NCI-H1694 (cell line): ENCODE measurements around the gene RPN2.

Experiments
- DNase-seq: peaks from one replicate; lab custom pipeline; 2025; lab: John Stamatoyannopoulos, UW

Gene RPN2

DNA sequence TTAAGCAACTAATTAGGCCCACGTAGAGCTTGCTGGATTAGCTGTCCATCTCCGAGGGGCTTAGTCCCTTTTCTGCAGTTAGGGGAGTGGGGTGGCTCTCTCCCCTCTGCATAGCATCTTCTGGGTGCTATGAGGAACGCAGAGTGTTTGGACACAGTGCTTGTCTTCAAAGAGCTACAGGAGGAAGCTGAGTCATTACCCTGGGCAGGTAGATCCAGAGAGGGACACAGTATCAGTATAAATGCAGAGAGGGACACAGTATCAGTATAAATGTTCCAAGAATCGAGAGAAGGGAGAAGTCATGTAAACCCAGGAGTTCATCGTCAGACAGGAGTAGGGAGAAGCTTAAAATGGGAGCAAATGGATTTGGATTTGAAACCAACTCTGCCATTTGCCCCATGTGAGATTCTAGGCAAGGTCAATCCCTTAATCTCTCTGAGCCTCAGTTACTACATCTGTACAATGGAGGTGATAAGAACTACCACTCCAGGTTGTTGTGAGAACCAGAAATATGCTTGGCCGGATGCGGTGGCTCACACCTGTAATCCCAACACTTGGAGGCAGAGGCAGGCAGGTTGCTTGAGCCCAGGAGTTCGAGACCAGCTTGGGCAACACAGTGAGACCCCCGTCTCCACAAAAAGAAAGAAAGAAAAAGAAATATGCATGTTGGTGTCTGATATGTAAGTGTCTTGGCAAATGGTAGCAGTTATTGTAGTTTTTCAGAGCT lies 88.0 kb downstream of the RPN2 start:
- no peak for DNase-seq

DNA sequence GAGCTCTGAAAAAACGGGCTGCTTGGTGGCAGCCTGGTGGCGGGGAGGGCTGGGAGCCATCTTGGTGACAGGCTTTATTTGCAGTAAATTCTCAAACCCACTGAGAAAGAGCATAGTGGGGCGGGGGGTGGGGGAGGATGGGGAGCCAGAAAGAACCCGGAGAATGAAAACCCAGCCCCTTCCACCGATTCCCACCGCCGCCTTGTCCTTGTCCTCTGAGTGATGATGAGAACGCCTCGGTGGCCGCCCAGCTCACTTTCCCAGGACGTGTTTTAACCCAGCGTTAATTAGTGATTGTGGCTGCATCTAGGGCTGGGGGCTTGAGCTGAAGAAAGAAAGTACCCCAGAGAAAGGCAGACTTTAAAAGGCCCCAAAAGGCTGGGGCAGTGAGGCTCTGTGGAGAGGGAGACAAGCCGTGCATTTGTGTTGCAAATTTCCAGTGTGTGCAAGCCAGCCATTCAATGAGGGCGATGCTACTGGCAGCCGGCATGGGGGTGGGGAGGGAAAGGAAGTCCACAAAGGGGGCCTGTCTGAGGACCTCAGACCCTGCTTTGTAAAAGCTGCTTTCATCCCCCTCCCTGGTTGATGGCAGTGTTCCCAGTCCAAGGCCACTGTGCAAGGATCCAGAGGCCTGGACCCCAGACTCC lies 88.7 kb downstream of the RPN2 start:
- DNase-seq, result no peak

DNA sequence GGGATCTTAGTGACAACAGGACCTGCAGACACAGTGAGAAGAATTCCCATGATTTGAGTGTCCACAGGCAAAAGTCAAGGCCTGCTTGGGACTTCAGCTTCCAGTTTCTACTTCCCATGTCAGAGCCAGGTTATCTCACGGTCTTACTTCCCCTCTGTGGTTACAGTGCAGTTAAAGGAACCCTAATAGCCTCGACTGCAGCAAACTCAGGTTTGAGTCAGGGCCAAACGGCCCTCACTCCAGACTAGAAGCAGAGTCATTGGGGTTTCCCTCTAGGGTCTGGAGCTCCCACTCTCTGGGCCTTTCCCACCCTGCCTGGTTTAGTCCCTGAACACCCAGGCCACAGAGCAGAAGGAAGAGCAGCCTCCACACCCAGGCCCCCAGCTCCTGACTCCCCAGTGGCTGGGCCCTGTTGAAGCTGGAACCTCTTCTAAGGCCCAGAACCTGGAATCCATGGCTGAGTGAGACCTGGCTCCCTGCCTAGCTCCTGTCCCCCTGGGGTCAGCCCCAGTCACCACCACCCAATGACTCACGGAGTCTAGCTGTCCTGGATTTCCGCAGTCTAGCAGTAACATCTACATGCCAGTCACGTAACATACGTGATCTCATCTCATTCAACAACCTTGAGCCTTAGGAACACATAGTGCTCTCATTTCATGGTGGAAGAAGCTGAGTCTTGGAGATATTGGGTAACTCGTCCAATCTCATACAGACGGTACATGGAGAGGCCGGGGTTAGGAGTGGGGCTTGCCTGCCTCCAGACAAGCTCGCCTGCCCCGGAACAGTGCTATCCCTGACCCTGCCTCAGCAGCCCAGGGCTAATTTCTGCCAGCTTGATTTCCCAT lies 91.7 kb downstream of the RPN2 start:
- DNase-seq, result no peak

DNA sequence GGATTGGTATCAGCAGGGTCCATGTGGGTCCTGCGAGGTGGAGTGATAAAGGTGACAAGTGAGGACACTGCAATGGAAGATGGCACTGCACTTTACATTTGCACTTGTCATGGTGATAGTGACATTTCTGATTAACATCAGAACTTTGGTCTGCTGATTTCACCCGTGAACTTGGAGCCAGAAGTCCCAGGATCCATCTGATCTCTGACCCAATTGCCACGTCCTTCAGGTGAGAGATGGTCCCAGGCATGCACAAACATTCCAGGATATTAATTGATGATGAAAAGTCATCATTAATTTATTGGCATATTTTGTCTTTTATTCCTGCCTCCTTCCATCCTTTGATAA lies 92.3 kb downstream of the RPN2 start:
- no peak for DNase-seq

DNA sequence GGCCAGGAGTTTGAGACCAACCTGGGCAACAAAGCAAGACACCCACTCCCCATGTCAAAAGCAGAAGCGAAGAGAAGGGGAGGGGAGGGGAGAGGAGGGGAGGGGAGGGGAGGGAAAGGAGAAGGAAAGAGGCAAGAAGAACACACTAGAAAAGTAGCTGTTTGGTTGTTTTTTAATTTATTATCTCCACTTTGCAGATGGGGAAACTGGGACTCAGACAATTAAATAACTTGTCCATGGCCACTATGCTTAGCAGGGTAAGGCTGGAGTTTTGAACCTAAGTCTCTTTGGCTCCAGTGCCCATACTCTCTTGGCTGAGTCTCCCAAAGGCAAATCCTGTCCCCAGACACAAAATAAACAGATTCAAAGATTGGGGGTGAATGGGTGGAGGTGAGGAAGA lies 94.9 kb downstream of the RPN2 start:
- DNase-seq, result no peak

DNA sequence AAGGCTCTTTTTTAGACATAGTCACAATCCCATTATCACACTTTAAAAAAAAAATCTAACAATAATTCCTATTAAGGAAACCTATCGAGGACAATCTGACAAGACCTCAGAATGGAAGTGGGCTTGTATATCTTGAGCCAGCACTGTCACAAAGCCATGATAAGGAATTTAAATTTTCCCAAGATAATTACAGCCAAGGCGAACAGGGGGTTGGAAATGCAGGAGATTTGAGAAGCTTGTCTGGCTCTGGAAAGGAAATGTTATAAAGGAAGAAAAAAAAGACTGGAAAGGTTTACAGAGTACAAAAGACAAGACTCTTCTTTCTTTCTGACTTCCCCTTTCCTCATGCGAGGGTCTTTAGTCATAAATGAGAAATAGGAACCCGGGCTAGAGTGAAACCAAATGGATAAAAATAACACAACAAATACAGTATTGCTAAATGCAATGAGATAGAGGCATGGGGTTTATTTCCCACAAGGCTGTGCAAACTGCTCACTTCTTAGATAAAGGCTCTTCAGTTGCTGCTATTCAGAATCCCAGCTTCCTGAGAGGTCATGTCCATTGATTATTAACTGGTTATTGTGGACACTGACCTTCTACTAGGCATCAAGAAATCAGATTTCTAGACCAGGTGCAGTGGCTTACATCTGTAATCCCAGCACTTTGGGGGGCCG lies 95.9 kb downstream of the RPN2 start:
- DNase-seq, result no peak

DNA sequence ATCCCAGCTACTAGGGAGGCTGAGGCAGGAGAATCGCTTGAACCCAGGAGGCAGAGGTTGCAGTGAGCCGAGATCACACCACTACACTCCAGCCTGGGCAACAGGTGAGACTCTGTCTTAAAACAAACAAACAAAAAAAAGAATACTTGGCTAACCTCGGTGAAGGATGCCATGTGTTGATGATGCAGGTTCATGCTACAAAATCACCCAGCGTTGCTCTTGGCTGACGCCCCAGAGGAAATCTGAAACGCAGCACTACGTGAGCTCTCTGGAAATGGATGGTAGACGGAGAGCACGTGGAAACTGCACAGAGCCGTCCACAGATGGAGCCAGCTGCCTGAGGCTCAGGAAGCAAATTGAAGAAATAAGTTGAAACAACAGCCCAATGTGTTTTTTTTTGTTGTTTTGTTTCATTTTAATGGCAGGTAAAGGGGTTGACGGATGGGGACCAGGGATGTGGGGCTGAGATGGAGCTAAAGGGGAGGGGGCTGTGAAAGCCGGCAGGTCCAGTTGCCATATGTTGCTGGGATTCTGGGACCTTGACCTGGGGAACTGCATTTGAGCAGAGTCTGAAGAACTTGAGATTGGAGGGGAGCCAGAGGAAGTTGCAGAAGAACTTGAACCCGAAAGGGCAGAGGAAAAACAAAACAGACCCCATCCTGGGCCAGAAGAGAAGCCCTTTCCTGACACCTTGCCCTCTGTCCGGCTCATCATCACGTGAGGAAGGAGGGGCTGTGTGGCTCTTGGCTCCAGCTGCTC lies 97.5 kb downstream of the RPN2 start:
- DNase-seq, result peak; percentile 53

DNA sequence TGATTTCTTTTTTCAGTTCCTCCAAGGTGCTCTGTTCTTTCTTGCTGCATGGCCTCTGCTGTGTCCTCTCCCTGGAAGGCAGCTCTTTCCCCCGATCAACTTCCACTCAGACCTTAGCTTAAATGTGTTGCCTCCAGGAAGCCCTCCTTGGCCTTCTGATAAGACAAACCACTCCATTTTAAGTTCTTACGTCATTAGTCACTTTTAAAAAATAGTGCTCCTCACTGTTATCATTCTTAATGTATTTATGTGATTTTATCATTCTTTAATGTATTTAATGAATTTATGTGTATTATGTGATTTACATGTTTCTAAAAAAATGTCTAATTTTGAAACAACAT lies 98.1 kb downstream of the RPN2 start:
- no peak for DNase-seq

DNA sequence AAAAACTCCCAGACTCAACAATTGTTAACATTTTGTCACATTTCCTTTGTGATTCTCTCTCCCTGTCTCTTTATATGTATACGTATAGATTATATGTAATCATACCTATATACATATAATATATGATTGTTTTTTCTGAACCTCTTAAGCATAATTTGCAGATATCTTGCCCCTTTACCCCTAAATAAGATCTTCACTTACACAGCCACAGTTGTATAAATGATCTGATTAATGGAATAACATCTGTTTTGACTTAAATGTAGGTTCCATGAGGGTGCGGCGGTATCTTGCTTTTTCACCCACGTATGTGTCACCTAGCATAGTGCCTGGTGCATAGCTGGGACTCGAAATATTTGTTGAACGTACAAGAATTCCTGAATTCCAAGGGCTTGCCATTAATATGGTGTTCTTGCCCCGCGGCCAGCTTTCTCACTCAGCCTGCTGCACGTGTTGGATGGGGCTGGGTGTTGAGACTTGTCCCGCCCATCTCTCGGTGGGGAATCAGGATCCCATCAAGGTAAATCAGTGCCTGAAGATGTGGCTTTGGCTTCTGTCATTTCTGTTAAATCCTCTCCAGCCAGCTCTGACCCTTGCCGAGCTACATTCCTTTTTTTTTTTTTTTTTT lies 99.9 kb downstream of the RPN2 start:
- no peak for DNase-seq

DNA sequence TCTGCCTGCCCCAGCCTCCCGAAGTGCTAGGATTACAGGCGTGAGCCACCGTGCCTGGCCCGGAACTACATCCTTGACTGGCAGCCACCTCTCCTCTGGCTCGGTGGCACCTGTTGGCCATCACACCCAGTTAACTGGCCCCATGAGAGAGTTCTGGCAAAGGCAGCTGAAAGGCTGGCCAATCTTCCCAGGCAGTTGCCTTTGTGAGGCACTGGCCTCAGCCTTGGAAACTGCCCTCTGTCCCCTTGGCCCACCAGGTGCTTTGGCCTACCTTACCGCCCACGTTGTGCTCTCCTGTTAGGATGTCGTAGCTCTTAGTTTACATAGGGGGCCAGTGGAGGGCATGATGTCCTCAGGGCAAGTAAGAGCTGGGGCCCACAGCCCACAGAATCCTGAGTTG lies 100.7 kb downstream of the RPN2 start:
- DNase-seq, result no peak

DNA sequence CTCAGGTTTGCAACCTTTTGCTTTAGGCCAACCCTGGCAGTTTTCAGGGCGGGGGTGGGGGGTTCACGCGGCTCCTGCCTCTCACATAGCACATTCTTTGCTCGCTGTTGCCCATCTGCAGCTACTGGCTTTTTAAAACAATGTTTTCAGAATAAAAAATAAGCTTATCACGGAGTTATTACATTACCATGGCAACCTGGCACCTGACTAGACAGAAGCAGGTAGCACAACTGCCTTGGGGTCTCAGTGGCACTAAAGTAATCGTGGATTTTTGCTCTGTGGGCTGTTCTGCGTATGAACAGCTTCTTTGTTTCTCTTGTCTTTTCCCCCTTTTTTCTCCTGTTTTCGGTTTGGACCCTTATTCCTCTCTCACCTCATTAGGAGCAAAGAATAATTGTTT lies 101.3 kb downstream of the RPN2 start:
- no peak for DNase-seq

DNA sequence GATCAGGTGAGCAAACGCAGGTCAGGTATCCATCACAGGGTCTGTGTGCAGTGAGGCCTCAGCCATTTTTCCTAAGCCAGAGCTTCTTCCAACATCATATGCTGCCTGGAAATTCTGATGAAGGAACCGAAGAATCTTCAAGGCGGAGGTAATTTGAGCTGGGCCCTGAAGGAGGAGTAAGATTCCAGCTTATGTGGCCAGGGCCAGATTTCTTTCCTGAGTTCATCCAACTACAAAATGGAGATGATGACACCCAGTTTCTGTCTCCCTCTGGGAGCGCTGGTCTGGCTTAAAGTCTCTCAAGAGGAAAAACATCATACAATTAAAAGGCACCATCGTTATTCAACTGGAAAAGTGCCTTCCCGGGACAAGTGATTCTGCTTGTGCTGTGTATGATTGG lies 103.4 kb downstream of the RPN2 start:
- DNase-seq, result no peak

DNA sequence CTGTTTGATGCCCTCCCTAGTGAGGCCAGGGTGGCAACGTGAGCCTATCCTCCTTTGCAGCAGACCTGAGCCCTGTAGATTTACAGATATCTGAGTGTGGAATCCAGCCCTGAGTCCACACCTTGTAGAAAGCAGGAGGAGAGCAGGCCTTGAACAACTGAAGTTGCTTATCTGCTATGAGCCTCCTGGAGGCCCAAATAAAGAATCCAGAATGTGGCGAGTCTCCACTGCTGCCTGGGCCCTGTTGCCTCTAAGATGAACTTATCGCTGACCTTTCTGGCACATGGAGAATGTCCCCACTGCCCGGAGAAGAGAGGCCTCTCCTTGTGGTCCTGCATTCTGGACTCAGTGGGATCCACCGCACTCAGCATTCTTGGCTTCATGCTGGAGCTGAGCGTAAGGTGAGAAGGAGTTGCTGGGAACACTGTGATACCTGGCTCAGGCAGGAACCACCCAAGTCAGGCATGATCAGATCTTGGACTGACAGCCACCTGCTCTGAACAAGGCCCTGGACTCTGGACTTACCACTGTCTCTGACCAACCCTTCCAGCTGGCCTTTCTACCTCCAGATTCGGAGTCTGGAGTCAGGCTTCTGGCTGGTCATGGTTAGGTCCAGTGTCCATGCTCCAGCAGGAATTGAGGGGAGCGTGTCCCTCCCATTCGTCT lies 104.5 kb downstream of the RPN2 start:
- DNase-seq, result no peak

DNA sequence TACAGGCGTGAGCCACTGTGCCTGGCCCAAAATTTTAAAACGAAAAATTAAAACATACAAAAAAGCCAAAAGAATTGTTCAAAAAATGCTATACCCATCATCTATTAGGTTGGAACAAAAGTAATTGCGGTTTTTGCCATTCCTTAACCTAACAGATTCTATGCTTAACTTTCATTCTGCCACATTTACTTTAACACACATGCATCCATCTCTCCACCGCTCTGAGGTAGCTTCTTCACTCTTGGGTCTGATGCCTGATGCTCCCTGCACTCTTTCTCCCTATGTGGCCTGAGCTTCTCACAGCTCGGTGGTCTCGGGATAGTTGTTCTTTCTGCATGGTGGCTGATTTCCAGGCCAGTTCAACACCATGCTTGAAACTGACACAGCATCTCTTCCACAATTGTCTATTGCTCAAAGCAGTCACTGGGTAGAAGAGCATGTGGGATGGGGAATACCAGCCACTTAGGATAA lies 105.6 kb downstream of the RPN2 start:
- DNase-seq, result no peak

DNA sequence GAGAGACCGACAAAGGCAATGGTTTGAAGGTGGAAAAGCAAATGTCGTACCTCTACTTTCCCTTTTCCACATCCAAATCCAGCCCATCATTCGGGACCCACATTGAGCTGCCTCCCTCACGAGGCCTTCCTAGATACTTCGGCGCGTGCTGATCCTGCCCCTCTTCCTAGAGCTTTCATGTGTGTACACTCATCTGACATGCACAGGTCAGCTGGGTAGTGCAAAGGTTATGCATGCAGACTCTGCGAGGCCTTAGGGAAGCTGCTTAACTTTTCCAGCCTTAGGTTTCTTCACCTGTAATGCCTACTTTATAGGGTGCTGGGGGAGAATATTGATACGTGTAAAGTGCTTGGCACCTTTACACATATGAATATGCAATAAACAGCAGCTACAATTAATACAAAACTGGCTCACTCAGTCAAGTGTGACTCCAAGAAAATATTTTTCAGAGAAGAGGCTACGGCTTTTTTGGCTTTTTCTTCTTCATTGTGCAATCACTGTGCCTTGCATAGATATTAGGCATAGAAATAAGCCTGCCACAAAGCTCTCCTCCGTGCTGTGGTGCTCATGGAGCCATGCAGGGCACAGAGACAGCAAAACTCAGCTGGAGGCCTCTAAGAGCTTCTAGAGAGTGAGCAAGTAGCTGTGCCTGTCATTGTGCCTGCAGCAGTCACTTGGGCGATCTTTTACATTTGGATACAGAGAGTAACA lies 106.7 kb downstream of the RPN2 start:
- no peak for DNase-seq

DNA sequence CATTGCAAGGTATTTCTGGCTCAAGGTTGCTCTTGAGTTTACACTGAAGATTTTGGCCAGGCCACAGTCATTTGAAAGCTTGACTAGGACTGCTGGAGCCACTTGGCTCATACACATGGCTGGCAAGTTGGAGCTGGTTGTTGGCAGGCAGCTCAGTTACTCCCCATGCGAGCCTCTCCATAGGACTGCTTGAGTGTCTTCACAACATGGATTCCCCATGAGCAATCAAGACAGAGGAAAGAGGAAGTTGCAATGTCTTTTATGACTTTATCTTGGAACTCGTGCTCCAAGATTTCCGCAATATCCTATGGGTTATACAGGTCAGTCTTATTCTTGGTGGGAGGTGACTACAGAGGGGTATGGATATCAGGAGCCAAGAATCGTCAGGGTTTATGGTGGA lies 109.0 kb downstream of the RPN2 start:
- no peak for DNase-seq

DNA sequence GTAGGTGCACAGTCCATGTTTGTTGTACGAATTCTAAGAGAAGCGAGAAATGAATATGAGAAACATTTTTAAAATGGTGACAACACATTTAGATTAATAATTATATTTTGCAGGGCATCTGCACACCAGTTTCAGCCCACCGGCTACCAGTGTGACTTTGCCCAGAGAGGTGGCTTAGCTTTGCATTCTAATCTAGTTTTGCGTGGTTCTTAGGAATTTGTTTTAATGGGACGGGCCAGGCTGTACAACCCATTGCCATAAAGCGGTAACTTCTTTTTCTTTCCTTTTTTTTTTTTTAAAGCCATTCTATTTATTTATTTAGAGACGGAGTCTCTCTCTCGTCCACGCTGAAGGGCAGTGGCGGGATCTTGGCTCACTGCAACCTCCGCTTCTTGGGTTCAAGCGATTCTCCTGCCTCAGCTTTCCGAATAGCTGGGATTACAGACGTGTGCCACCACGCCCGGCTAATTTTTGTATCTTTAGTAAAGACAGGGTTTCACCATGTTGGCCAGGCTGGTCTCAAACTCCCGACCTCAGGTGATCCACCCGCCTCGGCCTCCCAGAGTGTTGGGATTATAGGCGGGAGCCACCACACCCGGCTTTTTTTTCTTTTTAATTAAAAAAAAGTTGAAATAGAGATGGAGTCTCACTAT lies 111.2 kb downstream of the RPN2 start:
- DNase-seq, result no peak
